Measurements from ENCODE around the gene NKX2-3.

Gene NKX2-3

DNA sequence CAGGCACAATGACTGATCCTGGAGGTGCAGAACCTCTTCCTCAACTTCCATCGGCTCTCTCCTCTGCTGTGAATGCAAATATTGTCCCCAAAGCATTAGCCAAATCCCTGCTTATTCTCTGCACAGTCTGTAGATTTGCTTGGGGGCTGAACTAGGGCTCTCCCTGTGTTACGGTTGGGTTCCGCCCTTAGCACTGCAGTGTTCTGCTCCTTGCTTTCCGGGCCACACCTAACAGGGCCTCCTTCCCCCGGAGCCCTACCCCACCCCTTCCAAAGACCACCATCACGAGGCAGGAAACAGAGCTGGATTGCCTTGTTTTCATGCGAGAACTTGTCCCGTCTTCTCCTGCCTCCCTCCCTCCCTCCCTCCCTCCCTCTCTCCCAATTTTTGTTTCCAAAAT, 50.9 kb downstream of the NKX2-3 start:
- DNase-seq (ENCODE audit: low read depth): no peak

Data from activated gamma-delta T cell treated with anti-CD3 and anti-CD28 coated beads, Interleukin-2, amount 50 U/mL, for 16 hours (primary cell).